Nephron progenitor cell (in vitro differentiated cells): ENCODE measurements around the gene SIRT1.

Source experiments
- DNase-seq: peaks from one replicate; pipeline ENCODE4 v3.0.0; 2021
- H3K27ac Mint-ChIP-seq: 2 replicates; pipeline ENCODE4 v1.8.0; 2021; ENCODE audit warnings: mild to moderate bottlenecking, moderate library complexity, mixed read lengths
- H3K27me3 Mint-ChIP-seq: 2 replicates; pipeline ENCODE4 v1.8.0; 2021; ENCODE audit warnings: mild to moderate bottlenecking, low read depth, mixed read lengths; ENCODE audit not compliant: poor library complexity
- H3K36me3 Mint-ChIP-seq: 2 replicates; pipeline ENCODE4 v1.8.0; 2021; ENCODE audit warnings: low read depth, mixed read lengths
- H3K4me1 Mint-ChIP-seq: 2 replicates; pipeline ENCODE4 v1.8.0; 2021; ENCODE audit warnings: mixed read lengths
- H3K4me3 Mint-ChIP-seq: 2 replicates; pipeline ENCODE4 v1.8.0; 2021; ENCODE audit warnings: mild to moderate bottlenecking, moderate library complexity, mixed read lengths
- H3K9me3 Mint-ChIP-seq: 2 replicates; pipeline ENCODE4 v1.8.0; 2021; ENCODE audit warnings: mild to moderate bottlenecking, moderate library complexity, mixed read lengths
- CTCF ChIP-seq: fragments of 200-600 bp; sonication (generic); IDR thresholded peaks from 2 replicates; pipeline ENCODE4 v1.5.0; 2021; ENCODE audit warnings: antibody characterized with exemption

Gene SIRT1

DNA sequence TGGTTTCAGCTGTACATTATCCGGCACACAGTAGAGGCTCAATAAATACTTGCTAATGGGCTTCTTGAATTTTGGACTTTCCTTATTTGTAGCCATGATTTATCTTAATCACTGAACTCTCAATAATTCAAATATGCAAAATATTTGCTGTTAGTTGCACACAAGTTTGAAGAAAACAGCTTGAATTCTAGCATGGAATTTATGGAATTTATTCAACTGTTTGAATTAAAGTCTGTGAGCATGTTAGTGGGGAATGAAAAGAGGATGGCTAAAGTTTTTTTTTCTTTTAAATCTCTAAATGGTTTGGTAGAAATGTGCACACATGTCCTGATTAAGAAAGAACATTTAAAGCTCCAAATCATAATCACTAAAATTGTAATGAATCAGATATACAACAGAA lies 42.5 kb downstream of the SIRT1 start:
- H3K9me3 Mint-ChIP-seq: no peaks in the 10 kb centered on the region
- no peaks in the 10 kb centered on the region for H3K4me1 Mint-ChIP-seq
- TF ChIP-seq CTCF: no peak
- peaks cover 54% of the 10 kb centered on the region for H3K36me3 Mint-ChIP-seq
- H3K4me3 Mint-ChIP-seq: no peak overlapping the region
- no peak for DNase-seq
- no peak overlapping the region for H3K27ac Mint-ChIP-seq
- H3K27me3 Mint-ChIP-seq: no peaks in the 10 kb centered on the region

GRCh38 chr10:67933199-67933598 lies 48.7 kb downstream of the SIRT1 start:
- TF ChIP-seq CTCF: no peak
- Mint-ChIP-seq H3K36me3 (peaks cover 64% of the 10 kb centered on the region), H3K27me3 (no peaks in the 10 kb centered on the region), H3K9me3 (no peaks in the 10 kb centered on the region), H3K4me3 (no peak overlapping the region), H3K4me1 (no peaks in the 10 kb centered on the region), H3K27ac (no peak overlapping the region)
- no peak for DNase-seq

GRCh38 chr10:67934336-67934735 lies 49.9 kb downstream of the SIRT1 start:
- H3K27ac Mint-ChIP-seq: peak overlapping the region; percentile 30
- no peaks in the 10 kb centered on the region for H3K4me1 Mint-ChIP-seq
- H3K27me3 Mint-ChIP-seq: no peaks in the 10 kb centered on the region

GRCh38 chr10:67935223-67935622 lies 50.8 kb downstream of the SIRT1 start:
- Mint-ChIP-seq H3K9me3 (no peaks in the 10 kb centered on the region), H3K4me3 (no peak overlapping the region), H3K36me3 (peaks cover 63% of the 10 kb centered on the region), H3K27me3 (no peaks in the 10 kb centered on the region), H3K4me1 (no peaks in the 10 kb centered on the region), H3K27ac (peak overlapping the region; percentile 74)
- no peak for TF ChIP-seq CTCF
- DNase-seq: no peak

More at GRCh38 chr10:67934336-67934735, 49.9 kb downstream of the SIRT1 start:
- peaks cover 64% of the 10 kb centered on the region for H3K36me3 Mint-ChIP-seq
- no peaks in the 10 kb centered on the region for H3K9me3 Mint-ChIP-seq
- no peak for DNase-seq
- H3K4me3 Mint-ChIP-seq: no peak overlapping the region
- no peak for TF ChIP-seq CTCF

DNA sequence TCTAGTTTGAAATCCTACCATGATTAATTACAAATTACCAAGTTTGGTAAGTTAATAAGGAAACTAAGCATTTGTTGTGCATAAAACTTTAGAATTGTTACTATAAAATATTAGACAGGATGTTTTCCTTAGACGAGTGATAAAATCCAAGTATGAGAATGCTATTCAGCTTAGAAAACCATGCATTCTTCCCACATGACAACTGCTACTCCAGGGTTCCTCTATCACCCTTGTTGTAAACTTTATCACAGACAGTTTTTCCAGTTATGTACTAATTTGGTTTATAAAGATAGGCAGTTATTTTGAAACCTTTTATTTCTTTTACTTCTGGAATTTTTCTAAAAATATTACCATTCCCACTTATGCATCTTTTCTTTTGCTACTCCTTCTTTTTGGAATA lies 52.0 kb downstream of the SIRT1 start:
- no peak for DNase-seq
- Mint-ChIP-seq H3K27me3 (no peaks in the 10 kb centered on the region), H3K9me3 (no peaks in the 10 kb centered on the region), H3K27ac (no peak overlapping the region), H3K36me3 (peaks cover 57% of the 10 kb centered on the region), H3K4me1 (no peaks in the 10 kb centered on the region), H3K4me3 (no peak overlapping the region)
- no peak for TF ChIP-seq CTCF

DNA sequence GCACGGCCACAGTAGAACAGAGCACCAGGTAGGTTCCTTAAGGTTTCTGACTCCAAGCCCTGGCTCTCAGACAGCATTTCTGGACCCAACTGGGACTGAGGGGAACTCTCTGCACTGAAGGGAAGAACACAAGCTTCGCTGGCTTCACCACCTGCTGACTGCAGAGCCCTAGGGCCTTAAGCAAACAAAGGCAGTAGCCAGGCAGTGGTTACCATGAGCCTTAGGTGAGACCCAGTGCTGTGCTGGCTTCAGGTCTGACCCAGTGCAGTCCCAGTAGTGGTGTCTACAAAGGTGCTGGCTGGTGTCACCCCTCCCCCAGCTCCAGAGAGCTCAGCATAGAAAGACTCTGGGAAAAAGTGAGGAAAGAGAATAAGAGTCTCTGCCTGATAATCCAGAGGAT lies 59.5 kb downstream of the SIRT1 start:
- Mint-ChIP-seq H3K4me1 (peaks cover 7% of the 10 kb centered on the region), H3K27me3 (no peaks in the 10 kb centered on the region), H3K4me3 (no peak overlapping the region), H3K36me3 (peaks cover 76% of the 10 kb centered on the region), H3K27ac (peak overlapping the region; percentile 36), H3K9me3 (peaks cover 17% of the 10 kb centered on the region)
- no peak for TF ChIP-seq CTCF
- no peak for DNase-seq
